Daoy (cell line): ENCODE results near the gene GFPT2. TPM values are rescaled to one million over a fixed set of nuclear protein-coding genes. Genes with fewer than 3 reads are reported as not detected.
A peak's percentile ranks its signal among the peaks of the same experiment; 100 is the strongest.

Experiments used
- DNase-seq: peaks from one replicate; pipeline ENCODE4 v3.0.0-alpha.2; 2015; ENCODE audit warnings: low read depth
- total RNA-seq: library from RNA; depleted of rRNA; stranded (reverse); fragments of >200 nt; shearing (Covaris generic); gene quantifications from 2 replicates; pipeline ENCODE4 v1.2.3, GENCODE V29; 2014

GFPT2 gene
- total RNA-seq, 1 experiment from 2014 or later: 124 TPM

DNA sequence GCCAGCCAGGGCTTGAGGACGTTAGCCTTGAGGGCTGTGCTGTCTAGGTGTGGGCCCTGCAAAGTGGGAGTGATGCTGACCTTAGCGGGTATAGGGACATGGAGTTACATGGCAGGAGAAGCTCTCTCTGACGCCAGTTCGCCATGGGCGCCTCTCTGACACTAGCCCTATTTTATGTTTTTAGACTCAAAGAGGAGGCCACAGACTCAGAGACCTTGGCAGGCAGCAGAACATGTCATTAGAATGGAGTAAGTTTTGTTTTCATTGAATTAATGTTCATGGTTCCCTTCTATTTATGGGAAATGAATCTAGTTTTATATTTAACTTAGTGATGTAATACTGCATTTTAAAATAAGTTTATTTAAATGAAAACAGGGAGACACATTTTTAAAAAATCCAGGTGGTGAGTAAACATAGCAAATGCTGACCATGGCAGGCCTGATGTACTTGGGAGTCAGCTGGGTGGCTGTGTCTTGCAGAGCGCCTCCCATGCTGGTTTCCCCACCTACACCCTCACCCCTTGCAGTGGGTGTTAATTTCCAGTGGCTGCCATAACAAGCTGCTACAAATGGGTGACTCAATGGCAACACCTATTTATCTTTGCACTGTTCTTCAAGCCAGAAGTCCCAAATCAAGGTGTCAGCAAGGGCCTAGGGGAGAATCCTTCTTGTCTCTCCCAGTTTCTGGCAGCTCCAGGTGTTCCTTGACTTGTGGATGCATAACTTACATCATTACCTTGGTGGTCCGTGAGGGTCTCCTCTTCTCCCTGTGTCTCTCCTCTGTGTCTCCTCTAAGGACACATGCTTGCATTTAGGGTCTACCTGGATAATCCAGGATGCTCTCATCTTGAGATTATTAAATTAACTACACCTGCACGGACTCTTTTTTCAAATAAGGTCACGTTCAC, 25.6 kb upstream of the GFPT2 start:
- no peak for DNase-seq

DNA sequence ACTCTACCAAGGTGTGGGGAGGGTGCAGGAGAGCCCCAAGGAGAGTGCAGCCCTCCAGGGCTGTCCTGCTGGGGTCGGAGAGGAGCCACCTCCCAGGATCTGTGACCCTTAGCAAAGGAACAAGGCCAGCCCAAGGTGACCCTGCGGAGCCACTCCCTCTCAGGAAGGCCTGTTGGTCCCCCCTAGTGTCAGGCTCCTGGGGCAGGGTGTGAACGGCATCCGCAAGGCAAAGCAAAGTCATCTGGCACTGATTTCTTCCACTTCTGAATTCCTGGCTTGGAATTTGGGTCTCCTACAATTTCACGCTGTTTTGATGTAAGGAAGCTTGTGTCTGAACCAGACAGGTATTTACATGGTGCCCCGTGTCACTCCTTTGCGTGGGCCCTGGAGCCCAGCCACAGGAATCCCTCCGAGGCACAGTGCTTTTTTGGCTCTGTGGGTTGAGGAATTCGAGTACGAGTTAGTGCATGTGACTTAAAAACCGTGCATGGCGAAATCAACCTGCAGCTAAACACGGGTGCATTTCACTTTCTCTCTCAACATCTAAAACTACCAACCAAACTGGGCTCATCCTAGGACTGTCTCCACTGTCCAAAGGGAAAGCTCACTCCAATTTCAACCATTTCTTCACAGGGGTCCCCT, 24.5 kb upstream of the GFPT2 start:
- no peak for DNase-seq

DNA sequence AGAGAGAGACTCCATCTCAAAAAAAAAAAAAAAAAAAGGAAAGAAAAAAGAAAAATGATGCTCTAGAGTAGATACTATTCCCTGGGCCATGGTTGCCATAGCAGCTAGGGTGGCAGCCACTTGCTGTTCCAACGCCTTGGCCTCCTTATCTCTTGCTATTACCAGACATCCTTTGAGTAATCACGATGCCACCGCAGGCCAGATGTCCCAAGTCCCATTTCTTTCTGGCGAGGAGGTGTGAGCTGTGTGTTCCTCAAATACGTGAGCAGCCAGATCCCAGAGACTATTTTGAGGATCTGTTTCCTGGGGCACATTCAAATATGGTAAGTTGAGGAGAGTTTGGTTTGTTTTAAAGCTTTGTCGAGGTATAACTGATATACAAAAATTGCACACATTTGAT, 23.4 kb upstream of the GFPT2 start:
- no peak for DNase-seq

DNA sequence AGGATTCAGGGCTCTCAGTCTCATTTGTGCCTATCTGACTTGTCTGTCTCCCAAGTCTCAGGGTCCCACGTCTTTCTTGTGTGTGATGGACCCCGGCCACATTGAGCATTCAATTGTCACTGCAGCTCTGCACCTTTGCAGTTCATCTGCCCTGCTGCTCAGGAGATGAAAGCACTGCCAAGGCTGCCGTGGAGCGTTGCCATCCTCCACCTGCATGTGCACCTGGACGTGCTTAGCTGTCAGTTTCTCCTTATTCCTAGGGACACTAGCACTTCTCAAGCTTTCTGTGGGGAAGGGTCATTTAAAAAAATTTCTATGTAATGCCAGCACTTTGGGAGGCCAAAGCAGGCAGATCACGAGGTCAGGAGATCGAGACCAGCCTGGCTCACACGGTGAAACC, 22.8 kb upstream of the GFPT2 start:
- DNase-seq: no peak

DNA sequence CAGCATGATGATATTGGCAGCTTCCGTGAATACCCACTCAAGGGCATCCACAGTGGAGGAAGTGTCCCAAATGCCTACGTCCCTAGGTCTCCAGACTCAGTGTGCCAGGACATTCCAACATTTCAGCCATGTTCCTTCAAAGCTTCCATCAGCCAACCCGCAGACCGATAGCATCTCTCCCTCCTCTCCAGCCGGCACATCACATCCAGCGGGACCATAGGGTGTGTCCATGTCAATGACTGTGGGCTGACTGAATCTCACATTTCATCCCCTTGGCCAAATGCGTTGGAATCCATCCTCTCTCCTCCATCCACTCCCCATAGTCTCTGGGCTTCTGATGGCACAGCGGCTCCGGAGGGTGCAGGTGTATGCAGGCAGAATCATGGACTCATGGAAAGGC, 22.2 kb upstream of the GFPT2 start:
- no peak for DNase-seq

DNA sequence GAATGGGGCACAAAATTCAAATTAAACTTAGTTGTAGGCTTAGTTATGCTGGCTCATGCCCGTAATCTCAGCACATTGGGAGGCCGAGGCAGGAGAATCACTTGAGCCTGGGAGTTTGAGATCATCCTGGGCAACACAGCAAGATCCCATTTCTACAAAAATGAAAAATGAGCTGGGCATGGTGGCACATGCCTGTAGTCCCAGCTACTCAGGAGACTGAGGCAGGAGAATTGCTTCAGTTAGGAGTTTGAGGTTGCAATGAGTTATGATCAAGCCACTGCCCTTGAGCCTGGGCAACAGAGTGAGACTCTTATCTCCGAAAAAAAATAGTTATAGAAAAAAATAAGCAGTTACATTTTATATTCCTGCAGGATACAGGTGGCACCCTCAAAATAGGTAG, 20.7 kb upstream of the GFPT2 start:
- DNase-seq: no peak

DNA sequence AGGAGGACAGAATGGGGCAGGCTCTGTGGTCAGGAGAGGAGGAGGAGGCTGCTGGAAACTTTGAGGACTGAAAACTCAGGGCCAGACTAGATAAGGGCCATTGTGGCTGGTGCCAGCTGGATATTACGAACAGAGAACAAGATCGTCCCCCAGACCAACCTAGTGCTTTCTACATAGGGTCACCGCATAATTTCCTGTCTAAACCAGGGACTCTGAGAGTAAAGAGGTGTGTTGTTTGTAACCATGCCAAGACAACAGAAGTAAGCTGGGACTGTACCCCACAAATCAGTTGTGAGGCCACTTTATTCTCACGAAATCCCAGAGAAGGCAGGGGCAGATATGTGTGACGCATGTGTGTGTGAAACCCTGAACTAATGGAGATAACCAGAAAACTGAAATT, 20.3 kb upstream of the GFPT2 start:
- no peak for DNase-seq

DNA sequence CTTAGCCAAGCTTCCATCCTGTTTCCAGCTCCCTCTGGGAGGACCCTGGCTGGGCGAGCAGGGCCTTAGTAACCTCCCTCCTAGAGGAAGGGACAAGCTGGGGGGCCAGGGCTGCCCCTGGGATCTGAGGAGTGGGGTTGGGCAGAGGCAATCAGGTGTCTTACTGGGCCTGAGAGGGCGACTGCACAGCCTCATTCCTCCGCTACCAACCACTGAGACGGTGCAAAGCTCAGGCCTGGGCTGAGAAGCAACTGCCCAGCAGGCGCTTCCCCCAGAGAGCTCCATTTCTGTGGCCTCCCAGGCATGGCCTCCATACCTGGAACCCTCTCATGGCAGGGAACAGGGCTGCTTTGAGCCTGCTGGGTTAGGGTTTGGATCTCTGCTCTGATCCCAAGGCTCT, 18.8 kb upstream of the GFPT2 start:
- no peak for DNase-seq

DNA sequence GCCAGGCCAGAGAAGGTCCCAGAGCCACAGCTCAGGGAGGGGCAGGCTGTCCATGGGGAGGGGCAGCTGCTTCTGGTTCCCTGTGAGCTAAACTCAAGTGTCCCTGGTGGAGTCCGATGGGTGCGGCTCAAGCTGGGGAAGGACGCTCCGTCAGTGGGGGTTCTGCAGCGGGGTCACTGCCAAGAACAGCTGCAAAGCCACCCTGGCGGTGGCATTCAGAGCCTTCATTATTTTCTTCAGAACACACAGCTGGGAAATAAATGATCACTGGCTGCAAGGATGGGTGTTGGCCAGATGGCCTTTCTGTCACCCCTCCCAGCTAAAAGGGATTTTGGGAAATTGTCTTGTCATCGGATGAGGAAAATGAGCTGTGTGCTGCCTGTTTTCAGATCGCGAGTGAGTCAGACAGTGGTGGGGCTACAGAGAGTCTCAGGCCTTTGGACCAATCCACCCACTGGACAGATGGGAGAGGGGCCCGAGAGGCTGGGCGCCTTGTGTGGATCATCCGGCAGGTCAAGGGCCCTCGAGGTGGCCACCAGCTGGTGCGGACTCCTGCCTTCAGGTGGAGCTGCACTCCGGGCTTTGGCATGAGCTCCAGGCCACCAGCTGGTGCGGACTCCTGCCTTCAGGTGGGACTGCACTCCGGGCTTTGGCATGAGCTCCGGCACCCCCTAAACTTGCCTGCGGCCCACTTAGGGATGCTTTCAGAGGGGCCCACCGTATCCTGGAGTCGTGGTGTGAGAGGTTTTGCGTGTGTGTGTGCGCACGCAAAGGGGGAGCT, 17.9 kb upstream of the GFPT2 start:
- DNase-seq: no peak

DNA sequence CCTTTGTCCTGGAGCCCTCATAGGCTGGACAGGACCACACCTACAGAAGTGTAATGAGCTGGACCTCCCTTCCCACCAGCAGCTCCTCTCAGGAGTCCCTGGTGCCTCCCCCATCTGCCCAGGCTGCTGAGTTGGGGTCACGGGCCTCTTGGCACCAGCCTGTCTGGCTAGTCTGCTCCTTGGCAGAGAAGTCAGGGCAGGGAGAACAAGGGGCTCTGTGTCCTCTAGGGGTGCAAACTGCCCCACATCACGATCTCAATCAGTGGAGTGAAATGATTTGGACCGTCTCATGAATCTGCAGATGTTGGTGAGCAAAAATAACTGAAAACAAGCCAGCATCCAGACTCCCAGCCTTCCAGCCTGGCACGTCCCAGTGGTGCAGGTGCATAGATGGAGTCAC, 14.9 kb upstream of the GFPT2 start:
- no peak for DNase-seq

DNA sequence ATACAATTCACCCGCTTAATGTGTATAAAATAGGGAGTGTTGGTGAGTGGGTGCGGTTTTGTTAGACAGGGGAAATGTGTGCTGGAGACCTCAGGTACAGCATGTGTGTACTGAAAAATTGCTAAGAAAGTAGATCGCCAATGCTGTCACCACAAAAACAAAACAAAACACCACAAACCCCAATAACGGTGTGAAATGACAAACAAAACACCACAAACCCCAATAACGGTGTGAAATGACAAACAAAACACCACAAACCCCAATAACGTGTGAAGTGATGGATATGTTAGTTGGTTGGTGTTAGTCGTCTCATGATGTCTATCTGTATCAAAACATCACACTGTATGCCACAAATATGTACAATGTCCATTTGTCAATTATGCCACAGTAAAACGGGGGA, 14.2 kb upstream of the GFPT2 start:
- no peak for DNase-seq

DNA sequence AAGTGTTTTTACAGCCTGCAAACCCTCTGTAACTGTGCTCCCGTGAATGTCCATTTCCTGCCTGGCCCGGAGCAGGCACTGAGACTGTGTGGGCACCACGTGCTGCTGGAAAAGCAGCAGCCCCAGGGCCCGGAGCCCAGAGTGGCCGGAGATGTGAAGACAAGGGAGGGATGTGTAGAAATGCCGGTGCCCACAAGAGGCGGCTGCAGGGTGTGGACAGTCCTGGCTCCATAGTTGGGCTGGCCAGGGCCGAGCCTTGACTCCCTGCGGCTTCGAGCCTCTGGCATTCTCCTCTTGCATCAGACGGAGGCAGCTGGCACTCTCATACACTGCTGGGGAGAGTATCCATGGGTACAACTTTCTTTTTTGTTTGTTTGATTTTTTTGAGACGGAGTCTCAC, 13.2 kb upstream of the GFPT2 start:
- peak; percentile 35 for DNase-seq

DNA sequence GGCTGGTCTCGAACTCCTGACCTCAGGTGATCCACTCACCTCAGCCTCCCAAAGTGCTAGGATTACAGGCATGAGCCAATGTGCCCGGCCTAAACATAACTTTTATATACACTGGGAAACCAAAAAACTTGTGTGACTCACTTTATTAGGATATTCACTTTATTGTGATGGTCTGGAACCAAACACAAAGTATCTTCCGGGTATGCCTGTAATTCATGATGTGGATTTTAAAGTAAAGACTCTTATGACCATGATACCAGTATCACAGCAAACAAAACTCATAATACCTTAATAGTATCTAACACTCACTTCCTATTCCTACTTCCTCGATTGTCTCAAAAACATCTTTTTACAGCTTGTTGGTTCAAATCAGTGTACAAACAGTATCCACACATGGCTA, 12.7 kb upstream of the GFPT2 start:
- DNase-seq: no peak

DNA sequence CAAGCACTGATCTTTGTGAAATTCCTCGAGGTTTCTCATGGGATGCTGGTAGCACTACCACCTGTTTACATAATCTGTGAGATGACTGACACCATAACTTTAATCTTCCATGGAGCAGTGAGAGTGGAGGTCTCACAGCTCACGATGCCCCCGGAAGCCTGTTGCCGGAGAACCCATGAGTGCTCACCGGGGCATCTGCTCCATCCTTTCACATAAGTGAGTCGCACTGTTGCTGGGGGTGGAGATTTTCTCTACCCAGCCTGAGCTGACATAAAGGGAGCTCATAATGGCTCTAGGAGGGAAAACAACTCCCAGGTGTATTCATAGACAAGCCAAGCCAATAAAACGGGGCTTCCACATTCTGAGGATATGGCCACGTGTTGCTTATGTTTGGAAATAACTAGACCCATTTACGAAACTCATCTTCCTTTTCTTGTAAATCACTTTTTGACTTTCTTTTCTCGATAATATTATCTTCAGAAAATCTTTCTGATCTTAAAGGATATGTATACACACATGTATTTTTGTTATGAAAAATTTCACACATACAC, 11.2 kb upstream of the GFPT2 start:
- DNase-seq: no peak

DNA sequence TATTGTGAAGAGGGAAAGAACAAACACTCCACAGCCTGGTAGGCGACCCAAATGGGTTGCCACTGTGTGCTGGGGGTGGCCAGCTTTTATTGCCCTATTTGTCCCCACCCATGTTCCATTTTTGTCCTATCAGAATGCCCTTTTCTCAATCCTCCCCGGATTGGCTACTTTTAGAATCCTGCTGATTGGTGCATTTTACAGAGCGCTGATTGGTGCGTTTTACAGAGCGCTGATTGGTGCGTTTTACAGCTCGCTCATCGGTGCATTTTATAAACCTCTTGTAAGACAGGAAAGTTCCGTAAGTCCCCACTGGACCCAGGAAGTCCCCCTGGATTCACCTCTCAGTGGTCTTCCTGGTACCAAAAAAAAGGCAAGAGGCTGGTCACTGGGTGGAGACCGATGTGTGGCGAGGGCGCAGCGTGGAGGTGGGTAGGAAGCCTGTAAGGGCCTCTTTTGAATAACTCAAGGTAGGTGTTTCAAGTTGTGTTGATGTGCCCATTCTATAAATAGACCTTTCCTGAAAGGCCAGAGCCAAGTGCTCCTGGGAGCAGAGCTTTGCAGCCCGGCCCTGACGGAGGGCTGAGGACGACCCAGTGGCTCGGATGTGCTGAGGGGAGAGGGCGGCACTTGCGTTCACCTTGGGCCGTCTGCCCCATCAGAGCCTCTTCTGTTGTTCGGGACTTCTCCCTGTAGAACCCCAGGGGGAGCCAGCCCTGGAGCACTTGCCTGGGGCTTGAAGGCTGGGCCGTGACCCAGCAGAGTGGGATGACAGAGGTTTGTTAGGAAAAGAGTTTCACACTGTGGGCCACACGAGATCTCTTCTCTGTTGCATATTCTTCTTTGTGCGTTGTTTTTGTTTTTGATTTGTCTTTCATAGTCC, 7.2 kb upstream of the GFPT2 start:
- DNase-seq: no peak

DNA sequence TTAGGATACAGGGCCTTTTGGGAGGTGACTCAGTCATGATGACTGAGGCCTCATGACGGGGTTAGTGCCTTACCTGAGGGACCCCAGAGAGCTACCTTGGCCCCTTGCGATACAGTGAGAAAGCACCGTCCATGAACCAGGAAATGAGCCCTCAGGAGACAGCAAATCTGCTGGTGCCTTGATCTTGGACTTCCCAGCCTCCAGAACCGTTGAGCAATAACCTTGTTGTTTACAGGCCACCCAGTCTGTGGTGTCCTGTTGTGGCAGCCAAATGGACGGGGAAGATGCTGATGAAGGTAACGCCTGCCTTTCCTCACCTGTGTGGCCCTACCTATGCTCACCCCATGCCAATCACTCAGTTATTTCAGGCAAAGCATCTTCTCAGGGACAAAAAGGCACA, 5.6 kb upstream of the GFPT2 start:
- no peak for DNase-seq

DNA sequence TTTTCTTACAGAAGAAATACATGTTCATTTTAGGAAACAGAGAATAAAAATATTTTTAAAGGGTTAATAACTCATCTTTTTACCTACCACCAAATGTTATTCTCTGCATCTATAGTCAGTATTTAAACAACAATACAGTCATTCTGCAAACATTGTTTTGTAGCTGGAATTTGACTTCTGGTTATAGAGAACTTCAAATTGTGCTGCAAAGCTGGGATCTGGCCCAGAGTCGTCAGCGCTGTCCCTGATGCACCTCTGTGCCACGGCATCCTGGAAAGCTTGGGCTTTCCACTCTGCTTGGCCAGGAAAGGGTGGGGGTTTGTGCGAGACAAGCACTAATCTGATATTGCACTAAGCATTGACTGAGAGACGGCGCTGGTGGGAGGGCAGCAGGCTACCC, 5.0 kb upstream of the GFPT2 start:
- DNase-seq: no peak

DNA sequence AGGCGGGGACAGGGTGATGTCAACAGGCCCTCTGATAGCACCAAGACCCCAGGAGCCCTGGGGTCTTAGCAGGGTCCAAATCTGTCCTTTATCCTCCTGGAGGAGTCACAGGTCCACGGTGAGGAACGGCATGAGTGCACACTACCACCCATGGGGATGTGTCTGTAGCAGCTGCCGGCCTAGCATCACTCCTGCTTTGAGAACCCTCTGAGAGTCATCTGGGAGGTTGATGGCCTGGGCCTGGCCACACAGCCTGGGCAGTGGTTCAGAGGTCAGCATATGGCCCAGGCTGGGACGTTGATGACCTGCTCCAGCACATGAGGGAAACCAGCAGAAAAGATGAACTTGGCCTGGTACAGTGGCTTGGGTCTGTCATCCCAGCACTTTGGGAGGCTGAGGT, 1.8 kb upstream of the GFPT2 start:
- no peak for DNase-seq

DNA sequence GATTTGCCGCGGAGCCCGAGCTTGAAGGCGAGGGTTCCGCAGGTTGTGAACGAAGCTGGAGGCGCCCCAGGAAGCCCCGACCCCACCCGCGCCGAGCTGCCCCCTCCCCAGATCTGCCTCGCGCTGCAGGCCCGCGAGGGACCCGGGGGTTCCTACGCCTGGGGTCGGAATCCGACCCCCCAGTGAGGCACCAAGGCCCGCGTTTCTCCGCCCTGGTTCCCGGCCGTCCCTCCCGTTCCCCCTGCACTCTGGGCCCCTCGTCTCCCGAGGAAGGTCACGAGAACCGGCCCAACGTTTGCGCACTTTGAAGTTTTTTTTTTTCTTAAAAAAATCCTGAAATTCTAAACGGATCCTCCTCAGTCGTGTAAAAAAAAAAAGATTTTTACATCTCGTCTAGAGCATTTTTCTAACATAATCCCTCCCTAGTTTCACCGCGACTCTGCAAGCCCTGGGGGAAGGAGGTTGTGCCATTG, 880 bp upstream of the GFPT2 start:
- DNase-seq: no peak

DNA sequence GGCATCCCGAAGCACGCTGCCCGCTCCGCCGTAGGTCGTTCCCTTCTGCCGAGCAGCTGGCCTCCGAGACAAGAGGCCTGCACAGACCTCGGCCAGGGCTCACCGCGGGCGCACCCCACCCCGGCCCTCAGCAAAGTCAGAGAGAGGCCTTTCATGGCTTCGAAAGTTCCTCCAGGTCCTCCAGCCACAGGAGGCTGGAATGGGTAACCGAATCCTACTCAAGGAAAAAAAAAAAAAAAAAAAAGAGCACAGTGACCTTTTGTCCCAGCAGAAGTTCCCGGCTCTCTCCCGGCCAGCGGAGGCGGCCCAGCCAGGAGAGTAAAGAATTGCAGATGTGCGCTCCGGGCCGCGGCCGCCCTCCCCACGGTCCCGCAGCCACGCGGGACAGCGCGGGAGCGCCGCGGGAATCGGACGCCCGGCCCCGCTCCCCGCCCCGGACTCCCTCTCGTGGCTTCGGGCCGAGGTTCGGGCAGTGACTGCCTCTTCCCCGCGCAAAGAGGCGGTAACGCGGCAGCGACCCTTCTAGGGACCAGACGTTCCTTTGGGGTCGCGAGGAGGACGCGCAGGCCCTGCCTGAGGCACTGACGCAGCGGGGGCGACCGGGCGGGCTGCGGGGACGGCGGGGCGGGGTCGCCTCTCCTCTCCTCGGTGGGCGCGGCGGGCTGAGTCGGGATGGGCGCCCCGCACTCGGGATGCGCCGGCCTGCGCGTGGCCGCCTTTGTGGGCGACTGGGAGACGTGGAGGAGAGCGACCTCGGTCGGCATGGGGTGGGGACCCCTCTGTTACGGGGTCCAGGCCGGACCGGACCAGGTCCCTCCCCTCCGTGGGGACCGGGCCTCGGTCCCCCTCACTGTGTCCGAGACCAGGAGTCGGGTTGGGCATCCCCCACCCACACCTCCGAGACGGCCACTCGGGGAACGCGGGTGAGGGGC, 754 bp downstream of the GFPT2 start:
- peak; percentile 44 for DNase-seq
